NCI-H2107 treated with DMSO at 0.1 percent for 48 hours (cell line): Measurements from ENCODE around the gene C14orf93.
"Not testable (repeated sequence)": the region's sequence is repeated elsewhere in the genome, so short reads cannot be mapped to it uniquely, and the experiment has no call there.

ENCODE experiments used
- DNase-seq: peaks from one replicate; lab custom pipeline; 2025; ENCODE audit not compliant: unreplicated experiment; lab: John Stamatoyannopoulos, UW

Gene C14orf93

DNA sequence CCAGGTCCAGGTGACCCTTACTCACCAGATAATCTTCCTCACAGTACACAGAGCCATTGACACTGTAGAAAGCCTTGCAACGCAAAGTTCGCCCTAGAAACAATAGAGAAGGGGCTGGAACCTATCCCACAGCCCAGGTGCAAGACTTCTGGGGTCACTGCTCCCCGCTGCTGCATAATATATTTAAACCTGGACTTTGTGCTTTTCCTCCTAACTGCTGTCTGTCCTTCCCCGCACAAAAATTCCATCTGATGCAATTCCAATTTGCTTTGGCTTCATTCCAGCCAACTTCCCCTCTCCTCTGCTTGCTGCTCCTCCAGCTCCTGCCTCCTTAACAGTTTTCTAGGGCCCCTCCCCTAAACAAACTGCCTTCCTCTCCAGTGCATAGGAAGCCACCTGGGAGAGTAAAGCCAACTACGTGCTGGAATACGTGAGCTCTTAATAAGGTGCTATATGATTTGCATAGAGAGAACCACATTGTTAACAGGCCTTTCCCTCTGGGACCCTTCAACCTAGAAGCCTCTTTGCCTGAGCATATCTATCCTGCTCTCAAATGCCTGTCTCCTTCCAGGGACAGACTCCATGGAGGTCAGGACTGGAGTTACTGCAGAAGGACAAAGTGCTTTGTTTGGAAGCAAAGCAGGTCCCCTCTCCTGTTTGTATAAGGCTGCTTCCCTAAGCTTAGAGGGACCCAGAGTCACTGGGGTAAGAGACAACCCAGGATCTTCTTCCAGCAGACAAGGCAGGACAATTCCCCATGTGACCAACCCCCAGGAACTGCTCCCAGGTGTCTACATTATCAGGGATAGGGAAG is 33.1 kb downstream of the C14orf93 start:
- DNase-seq: peak; percentile 83

DNA sequence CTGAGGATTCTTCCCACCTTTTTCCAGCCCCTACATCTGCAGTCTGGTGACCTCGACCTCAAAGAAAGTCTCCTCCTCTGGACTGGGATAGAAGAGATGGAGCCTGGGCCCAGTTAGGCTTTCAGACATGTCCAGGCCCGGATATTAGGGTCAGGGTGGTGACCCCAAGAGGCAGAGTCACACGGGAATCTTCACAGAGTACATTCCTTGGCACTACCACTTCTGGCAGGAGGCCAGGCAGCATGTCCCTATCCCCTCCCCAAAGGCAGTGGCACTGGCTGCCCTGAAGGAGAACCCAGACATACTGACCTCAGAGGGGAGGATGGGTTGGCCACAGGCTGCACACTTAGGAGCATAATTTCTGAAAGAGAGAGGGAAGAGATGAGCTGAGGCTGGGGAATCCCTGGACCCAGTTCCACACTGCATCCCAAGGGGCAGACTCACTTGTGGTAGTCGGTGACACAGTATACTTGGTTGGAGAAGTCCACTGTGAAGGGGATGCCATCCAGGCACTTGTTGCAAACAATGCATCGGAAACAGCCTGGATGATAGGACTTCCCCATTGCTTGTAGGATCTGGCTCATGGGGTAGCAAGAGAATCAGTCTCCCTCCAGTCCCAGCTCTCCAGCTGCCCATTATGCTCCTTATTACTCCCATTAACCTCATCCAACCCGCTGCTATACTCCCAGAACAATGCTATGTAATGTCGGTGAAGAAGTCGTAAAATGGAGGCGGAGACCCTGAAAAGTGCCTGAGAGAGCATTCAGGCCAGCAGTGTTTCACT is 35.2 kb downstream of the C14orf93 start:
- DNase-seq: no peak

- peak; percentile 46 for DNase-seq
Measured at GRCh38 chr14:22973217-22974032, 36.5 kb downstream of the C14orf93 start.

- DNase-seq: no peak
Measured at GRCh38 chr14:22972313-22972930, 37.5 kb downstream of the C14orf93 start.

DNA sequence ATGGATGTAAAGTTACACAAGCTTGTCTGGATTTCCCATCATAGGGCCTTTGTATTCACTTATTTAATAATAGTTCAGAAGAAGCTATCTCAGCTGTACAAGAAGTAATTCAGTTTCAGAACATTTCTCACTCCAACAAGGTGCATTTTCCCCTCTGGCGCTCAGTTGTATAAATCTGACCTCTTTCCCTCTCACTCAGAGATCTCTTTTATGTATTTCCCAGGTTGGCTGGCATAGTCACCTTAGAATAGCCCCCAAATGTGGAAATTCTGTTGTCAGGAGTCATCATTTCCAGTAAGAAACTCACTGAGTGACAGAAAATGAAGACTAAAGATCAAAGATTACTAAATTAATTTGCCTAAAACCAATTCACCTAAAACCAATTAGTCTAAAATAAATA is 38.8 kb downstream of the C14orf93 start:
- no peak for DNase-seq

DNA sequence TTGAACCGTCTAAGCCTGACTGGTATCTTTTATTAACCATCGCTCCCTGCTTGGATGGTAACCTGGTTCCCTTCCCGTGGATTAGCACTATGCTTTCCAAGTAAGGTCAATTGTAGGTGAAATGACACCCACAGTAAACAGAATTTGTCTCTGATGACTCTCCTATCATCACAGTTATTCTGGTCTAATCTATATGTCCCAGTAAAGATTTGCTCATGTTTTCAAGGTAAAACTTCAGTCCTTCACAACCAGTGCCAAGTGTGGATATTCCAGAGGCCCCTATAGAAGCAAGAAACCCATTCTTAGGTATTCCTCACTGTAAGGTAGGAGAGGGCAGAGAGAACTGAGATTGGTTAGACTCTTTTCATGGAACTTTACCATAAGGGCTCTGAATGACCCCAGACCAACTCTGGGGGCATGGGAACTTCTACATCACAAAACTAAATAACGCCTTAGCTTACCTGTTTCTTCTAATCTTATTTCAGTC is 43.1 kb downstream of the C14orf93 start:
- no peak for DNase-seq

GRCh38 chr14:22965916-22966782 is 43.8 kb downstream of the C14orf93 start:
- DNase-seq: not testable (repeated sequence)

DNA sequence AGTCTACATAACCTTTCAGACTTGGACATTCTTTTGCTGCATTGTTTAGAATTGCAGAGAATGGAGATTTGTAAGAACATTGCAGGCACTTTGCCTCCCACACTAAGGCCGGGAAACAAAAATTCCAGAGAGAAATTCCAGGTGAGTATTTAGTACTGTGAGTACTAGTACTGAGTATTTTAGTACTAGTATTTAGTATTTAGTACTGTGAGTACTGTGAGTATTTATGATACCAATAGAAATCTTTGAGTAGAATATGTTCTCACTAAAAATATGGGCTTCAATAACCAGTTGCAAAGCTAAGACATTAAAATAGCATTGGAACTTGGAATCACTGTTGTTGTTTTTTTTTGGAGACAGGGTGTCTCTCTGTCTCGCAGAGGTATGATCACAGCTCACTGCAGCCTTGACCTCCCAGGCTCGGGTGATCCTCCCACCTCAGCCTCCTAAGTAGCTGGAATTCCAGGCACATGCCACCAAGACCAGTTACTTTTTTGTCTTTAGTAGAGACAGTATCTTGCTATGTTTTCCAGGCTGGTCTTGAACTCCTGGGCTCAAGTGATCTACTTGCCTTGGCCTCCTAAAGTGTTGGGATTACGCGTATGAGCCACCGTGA is 47.8 kb downstream of the C14orf93 start:
- no peak for DNase-seq

- no peak for DNase-seq
Measured at GRCh38 chr14:22955702-22956569, 54.0 kb downstream of the C14orf93 start.

GRCh38 chr14:22952418-22952817 is 57.5 kb downstream of the C14orf93 start:
- DNase-seq: peak; percentile 56

GRCh38 chr14:22951795-22952194 is 58.1 kb downstream of the C14orf93 start:
- not testable (repeated sequence) for DNase-seq

DNA sequence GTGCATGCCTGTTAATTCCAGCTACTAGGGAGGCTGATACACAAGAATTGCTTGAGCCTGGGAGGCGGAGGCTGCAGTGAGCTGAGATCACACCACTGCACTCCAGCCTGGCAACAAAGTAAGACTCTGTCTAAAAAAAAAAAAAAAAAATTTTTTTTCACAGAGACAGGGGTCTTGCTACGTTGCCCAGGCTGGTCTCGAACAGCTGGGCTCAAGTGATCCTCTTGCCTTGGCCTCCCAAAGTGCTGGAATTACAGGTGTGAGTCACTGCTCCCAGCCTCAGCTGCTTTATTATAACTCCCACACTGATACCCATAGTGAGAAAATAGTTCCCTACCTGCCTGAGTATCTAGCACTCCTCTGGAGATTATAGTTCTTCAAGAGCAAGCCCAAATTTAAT is 64.3 kb downstream of the C14orf93 start:
- no peak for DNase-seq

GRCh38 chr14:22939684-22940083 is 70.3 kb downstream of the C14orf93 start:
- no peak for DNase-seq
